DLD1 (cell line): Measurements from ENCODE around the gene NKX2-1.
"Not testable (repeated sequence)": the region's sequence is repeated elsewhere in the genome, so short reads cannot be mapped to it uniquely, and the experiment has no call there.

Experiments
- in situ Hi-C: cut with HindIII; loops from 2 replicates; pipeline ENCODE4 v1.10.0; 2017; ENCODE audit warnings: low sequenced_read_pairs

The NKX2-1 gene

GRCh38 chr14:36505892-36506731, 13.9 kb downstream of the NKX2-1 start:
- in situ Hi-C loops = no loop called here

GRCh38 chr14:36505181-36505815, 14.7 kb downstream of the NKX2-1 start:
- in situ Hi-C loops = no loop called here

- in situ Hi-C loops = no loop called here
Observed at GRCh38 chr14:36504771-36505175, 15.3 kb downstream of the NKX2-1 start.

GRCh38 chr14:36503771-36504741, 16.0 kb downstream of the NKX2-1 start:
- in situ Hi-C loops = no loop called here

GRCh38 chr14:36502558-36503508, 17.2 kb downstream of the NKX2-1 start:
- in situ Hi-C loops = no loop called here

- in situ Hi-C loops = no loop called here
Observed at GRCh38 chr14:36498938-36499337, 21.1 kb downstream of the NKX2-1 start.

- in situ Hi-C loops = no loop called here
Observed at GRCh38 chr14:36496346-36496745, 23.7 kb downstream of the NKX2-1 start.

GRCh38 chr14:36495666-36496065, 24.4 kb downstream of the NKX2-1 start:
- in situ Hi-C loops = no loop called here

- in situ Hi-C loops = no loop called here
Observed at GRCh38 chr14:36493761-36494160, 26.3 kb downstream of the NKX2-1 start.

GRCh38 chr14:36485773-36486172, 34.3 kb downstream of the NKX2-1 start:
- in situ Hi-C loops = no loop called here

- in situ Hi-C loops = no loop called here
Observed at GRCh38 chr14:36479344-36479743, 40.7 kb downstream of the NKX2-1 start.

- in situ Hi-C loops = no loop called here
Observed at GRCh38 chr14:36478782-36479181, 41.2 kb downstream of the NKX2-1 start.

- in situ Hi-C loops = no loop called here
Observed at GRCh38 chr14:36477266-36477665, 42.8 kb downstream of the NKX2-1 start.

GRCh38 chr14:36476061-36476460, 44.0 kb downstream of the NKX2-1 start:
- in situ Hi-C loops = not testable (repeated sequence)

GRCh38 chr14:36474593-36474992, 45.4 kb downstream of the NKX2-1 start:
- in situ Hi-C loops = no loop called here

GRCh38 chr14:36471431-36471830, 48.6 kb downstream of the NKX2-1 start:
- in situ Hi-C loops = no loop called here

- in situ Hi-C loops = no loop called here
Observed at GRCh38 chr14:36467332-36467731, 52.7 kb downstream of the NKX2-1 start.
